Tibial nerve (tissue), 4 donors: Measurements from ENCODE around the gene CFAP46. TPM values are rescaled to one million over a fixed set of nuclear protein-coding genes. Genes with fewer than 3 reads are reported as not detected.

Source experiments
- DNase-seq, 2 donors: peaks; one replicate each; pipeline ENCODE4 v3.0.0-alpha.2; 2019; ENCODE audit warnings: low spot score in 2 of 2
- H3K27ac ChIP-seq, 4 donors: fragments of 200-600 bp; sonication (generic) in 3 of 4; one replicate each; pipeline ENCODE4 v1.5.1; 2017 to 2019; ENCODE audit warnings: mild to moderate bottlenecking in 1 of 4
- H3K27me3 ChIP-seq, 2 donors: fragments of 200-600 bp; sonication (generic) in 1 of 2; one replicate each; pipeline versions ENCODE4 v1.5.1 to v1.6.0; 2017 to 2019
- H3K36me3 ChIP-seq, 3 donors: fragments of 200-600 bp; sonication (generic); one replicate each; pipeline ENCODE4 v1.5.1; 2018 to 2019
- H3K4me1 ChIP-seq, 4 donors: fragments of 200-600 bp; sonication (generic) in 3 of 4; one replicate each; pipeline ENCODE4 v1.5.1; 2017 to 2019
- H3K4me3 ChIP-seq, 4 donors: fragments of 200-600 bp; sonication (generic) in 3 of 4; one replicate each; pipeline ENCODE4 v1.5.1; 2017 to 2019; ENCODE audit warnings: mild to moderate bottlenecking in 1 of 4, moderate library complexity in 1 of 4
- H3K9me3 ChIP-seq, 4 donors: fragments of 200-600 bp; sonication (generic) in 3 of 4; one replicate each; pipeline ENCODE4 v1.5.1; 2017 to 2019
- CTCF ChIP-seq, 5 experiments: fragments of 200-600 bp in 3 of 5; fragments of 450-650 bp in 2 of 5; sonication (generic) in 3 of 5; IDR thresholded peaks; one replicate each; pipeline ENCODE4 v1.5.1; 2016 to 2019; ENCODE audit warnings: antibody characterized with exemption in 5 of 5, mild to moderate bottlenecking in 3 of 5, moderate library complexity in 2 of 5
- EP300 ChIP-seq, 2 donors: sonication (generic); formaldehyde crosslinking; IDR thresholded peaks; one replicate each; pipeline ENCODE4 v1.6.1; 2017; ENCODE audit warnings: antibody characterized with exemption in 2 of 2, mild to moderate bottlenecking in 1 of 2
- POLR2A ChIP-seq, 2 donors: fragments of 450-650 bp; IDR thresholded peaks; one replicate each; pipeline ENCODE4 v1.6.1; 2017; ENCODE audit warnings: antibody characterized with exemption in 2 of 2, mild to moderate bottlenecking in 2 of 2, moderate library complexity in 2 of 2
- WGBS, 2 donors: methylation state at CpG; one replicate each; pipeline ENCODE4 v1.1.5; 2018; 5-methylcytosine and 5-hydroxymethylcytosine counted together
- total RNA-seq, 4 donors: library from RNA; depleted of rRNA; stranded (reverse); fragments of >200 nt; gene quantifications; one replicate each; pipeline ENCODE4 v1.1.0, GENCODE V29; 2016

The CFAP46 gene
- total RNA-seq, 4 donors from 2014 or later, result 0.90 to 1.4 TPM; not detected in 2

GRCh38 chr10:132784866-132785722 lies 157.3 kb downstream of the CFAP46 start:
- H3K27me3 ChIP-seq, result peaks cover 6 to 62% of the 10 kb centered on the region in 2 donors
- H3K4me3 ChIP-seq, result peak overlapping the region in 3 of 4 donors; percentile 5 to 30 (median 12)

GRCh38 chr10:132783940-132784865 lies 158.2 kb downstream of the CFAP46 start:
- no peak for DNase-seq
- Histone ChIP-seq H3K4me1 (peaks cover 0 to 45% (median 24%) of the 10 kb centered on the region in 4 donors), H3K27me3 (peaks cover 6 to 53% of the 10 kb centered on the region in 2 donors), H3K36me3 (peaks cover 0 to 52% (median 9%) of the 10 kb centered on the region in 3 donors), H3K9me3 (peaks cover 0 to 5% (median 0%) of the 10 kb centered on the region in 4 donors), H3K27ac (no peak overlapping the region), H3K4me3 (no peak overlapping the region)
- 29% methylated on average over 55 to 106 of the region's 106 CpGs for WGBS, 2 donors
- TF ChIP-seq CTCF (IDR thresholded peaks at IDR 0.05) (no peak), POLR2A (IDR thresholded peaks at IDR 0.05) (no peak), EP300 (IDR thresholded peaks at IDR 0.05) (no peak)

More at GRCh38 chr10:132784866-132785722, 157.3 kb downstream of the CFAP46 start:
- Histone ChIP-seq H3K9me3 (peaks cover 0 to 5% (median 0%) of the 10 kb centered on the region in 4 donors), H3K36me3 (peaks cover 0 to 44% (median 9%) of the 10 kb centered on the region in 3 donors), H3K4me1 (peaks cover 0 to 45% (median 24%) of the 10 kb centered on the region in 4 donors), H3K27ac (no peak overlapping the region)
- DNase-seq, result no peak
- 7 to 10% methylated on average over 47 to 52 of the region's 111 CpGs for WGBS, 2 donors
- no peak for TF ChIP-seq CTCF (IDR thresholded peaks at IDR 0.05)
- no peak for TF ChIP-seq EP300 (IDR thresholded peaks at IDR 0.05)
- no peak for TF ChIP-seq POLR2A (IDR thresholded peaks at IDR 0.05)

GRCh38 chr10:132783165-132783939 lies 159.0 kb downstream of the CFAP46 start:
- DNase-seq, result no peak
- WGBS, 2 donors, result 88 to 91% methylated on average over 30 of the region's 30 CpGs
- H3K4me3 ChIP-seq, result no peak overlapping the region
- peaks cover 0 to 5% (median 0%) of the 10 kb centered on the region in 4 donors for H3K9me3 ChIP-seq
- TF ChIP-seq CTCF (IDR thresholded peaks at IDR 0.05), result no peak
- TF ChIP-seq EP300 (IDR thresholded peaks at IDR 0.05), result no peak
- no peak for TF ChIP-seq POLR2A (IDR thresholded peaks at IDR 0.05)
- H3K27me3 ChIP-seq, result peaks cover 6 to 44% of the 10 kb centered on the region in 2 donors
- H3K36me3 ChIP-seq, result peaks cover 0 to 61% (median 9%) of the 10 kb centered on the region in 3 donors
- no peak overlapping the region for H3K27ac ChIP-seq
- peaks cover 0 to 40% (median 20%) of the 10 kb centered on the region in 4 donors for H3K4me1 ChIP-seq

- Histone ChIP-seq H3K27me3 (peaks cover 0 to 26% of the 10 kb centered on the region in 2 donors), H3K9me3 (peaks cover 0 to 5% (median 0%) of the 10 kb centered on the region in 4 donors), H3K36me3 (peaks cover 0 to 77% (median 9%) of the 10 kb centered on the region in 3 donors), H3K4me1 (peaks cover 0 to 22% (median 4%) of the 10 kb centered on the region in 4 donors), H3K4me3 (no peak overlapping the region), H3K27ac (no peak overlapping the region)
- DNase-seq, result no peak
- TF ChIP-seq EP300 (IDR thresholded peaks at IDR 0.05) (no peak), CTCF (IDR thresholded peaks at IDR 0.05) (no peak), POLR2A (IDR thresholded peaks at IDR 0.05) (no peak)
- 97 to 98% methylated on average over 19 of the region's 20 CpGs for whole genome bisulfite sequencing, 2 donors
Observed at GRCh38 chr10:132781556-132781955, 160.8 kb downstream of the CFAP46 start.
